ENCODE data around the gene RPRML.

GRCh38 chr17:46940692-46941404 lies 38.2 kb downstream of the RPRML start:
- TF ChIP-seq CTCF (IDR thresholded peaks at IDR 0.05; ENCODE audit: low read length) (peak; percentile 78), EZH2 (optimal IDR thresholded peaks at IDR 0.05; ENCODE audit: low read depth, low read length) (no peak)
